Astrocyte (in vitro differentiated cells and primary cell): ENCODE data around the gene CCDC137.

ENCODE experiments used
- EZH2 ChIP-seq: IDR thresholded peaks from 2 replicates; pipeline ENCODE4 v1.6.1; 2012; ENCODE audit warnings: mild to moderate bottlenecking, low read length, inconsistent platforms; ENCODE audit not compliant: insufficient read depth
- TF ChIP-seq, protein P1 (sequence below): IDR thresholded peaks from 2 replicates; pipeline ENCODE4 v1.5.1; 2011; ENCODE audit warnings: low read depth, mild to moderate bottlenecking, inconsistent platforms, low read length, moderate library complexity; ENCODE audit not compliant: insufficient read depth

DNA sequence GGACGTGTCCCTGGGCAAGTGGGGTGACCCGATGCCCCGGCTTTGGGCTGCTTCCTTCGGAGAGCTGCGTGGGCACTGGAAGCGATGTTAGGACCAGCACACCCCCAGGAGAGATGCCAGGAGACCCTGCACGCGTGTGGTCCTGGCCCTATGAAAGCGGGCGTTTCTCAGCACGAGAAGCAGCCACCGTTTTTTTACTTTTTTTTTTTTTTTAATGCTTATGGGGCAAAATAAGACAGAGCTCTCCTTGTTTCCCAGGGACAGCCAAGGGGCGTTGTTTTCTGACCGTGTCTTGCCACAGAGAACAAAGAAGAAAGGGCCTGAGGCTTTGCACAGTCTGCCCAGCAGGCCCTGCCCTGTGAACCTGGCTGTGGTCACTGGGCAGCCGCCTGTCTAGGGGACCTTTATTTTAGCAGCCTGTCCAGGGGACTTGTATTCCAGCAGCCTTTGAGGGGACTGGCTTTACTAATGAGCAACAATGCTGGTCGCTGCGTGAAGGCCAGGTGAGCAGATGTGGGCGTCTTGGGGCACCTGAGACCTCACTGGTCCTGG lies 46.5 kb downstream of the CCDC137 start:
- TF ChIP-seq, protein P1, sequence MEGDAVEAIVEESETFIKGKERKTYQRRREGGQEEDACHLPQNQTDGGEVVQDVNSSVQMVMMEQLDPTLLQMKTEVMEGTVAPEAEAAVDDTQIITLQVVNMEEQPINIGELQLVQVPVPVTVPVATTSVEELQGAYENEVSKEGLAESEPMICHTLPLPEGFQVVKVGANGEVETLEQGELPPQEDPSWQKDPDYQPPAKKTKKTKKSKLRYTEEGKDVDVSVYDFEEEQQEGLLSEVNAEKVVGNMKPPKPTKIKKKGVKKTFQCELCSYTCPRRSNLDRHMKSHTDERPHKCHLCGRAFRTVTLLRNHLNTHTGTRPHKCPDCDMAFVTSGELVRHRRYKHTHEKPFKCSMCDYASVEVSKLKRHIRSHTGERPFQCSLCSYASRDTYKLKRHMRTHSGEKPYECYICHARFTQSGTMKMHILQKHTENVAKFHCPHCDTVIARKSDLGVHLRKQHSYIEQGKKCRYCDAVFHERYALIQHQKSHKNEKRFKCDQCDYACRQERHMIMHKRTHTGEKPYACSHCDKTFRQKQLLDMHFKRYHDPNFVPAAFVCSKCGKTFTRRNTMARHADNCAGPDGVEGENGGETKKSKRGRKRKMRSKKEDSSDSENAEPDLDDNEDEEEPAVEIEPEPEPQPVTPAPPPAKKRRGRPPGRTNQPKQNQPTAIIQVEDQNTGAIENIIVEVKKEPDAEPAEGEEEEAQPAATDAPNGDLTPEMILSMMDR = no peak
- no peak for TF ChIP-seq EZH2
